AG20443 (cell line): ENCODE results near the gene TBC1D9.
A peak's percentile ranks its signal among the peaks of the same experiment; 100 is the strongest.

ENCODE experiments used
- DNase-seq: peaks from one replicate; pipeline ENCODE4 v3.0.0; 2012; ENCODE audit warnings: low spot score, mixed read lengths

Gene TBC1D9

GRCh38 chr4:140720387-140721304, 35.5 kb downstream of the TBC1D9 start:
- no peak for DNase-seq

- no peak for DNase-seq
Observed at GRCh38 chr4:140719686-140720085, 36.5 kb downstream of the TBC1D9 start.

- peak; percentile 51 for DNase-seq
Observed at GRCh38 chr4:140719022-140719421, 37.2 kb downstream of the TBC1D9 start.

GRCh38 chr4:140718241-140718952, 37.8 kb downstream of the TBC1D9 start:
- peak; percentile 39 for DNase-seq

- DNase-seq, result no peak
Observed at GRCh38 chr4:140717313-140717712, 38.9 kb downstream of the TBC1D9 start.

GRCh38 chr4:140715119-140715518, 41.1 kb downstream of the TBC1D9 start:
- DNase-seq, result no peak

GRCh38 chr4:140711910-140712309, 44.3 kb downstream of the TBC1D9 start:
- no peak for DNase-seq

- DNase-seq, result no peak
Observed at GRCh38 chr4:140710908-140711622, 45.1 kb downstream of the TBC1D9 start.

GRCh38 chr4:140707325-140707724, 48.9 kb downstream of the TBC1D9 start:
- no peak for DNase-seq

GRCh38 chr4:140706665-140707064, 49.5 kb downstream of the TBC1D9 start:
- no peak for DNase-seq

- no peak for DNase-seq
Observed at GRCh38 chr4:140706276-140706625, 49.9 kb downstream of the TBC1D9 start.

GRCh38 chr4:140705625-140706275, 50.4 kb downstream of the TBC1D9 start:
- no peak for DNase-seq

GRCh38 chr4:140704964-140705363, 51.2 kb downstream of the TBC1D9 start:
- no peak for DNase-seq

- DNase-seq, result no peak
Observed at GRCh38 chr4:140704392-140704960, 51.7 kb downstream of the TBC1D9 start.

GRCh38 chr4:140703463-140703862, 52.7 kb downstream of the TBC1D9 start:
- peak; percentile 43 for DNase-seq

- DNase-seq, result no peak
Observed at GRCh38 chr4:140702096-140702757, 54.0 kb downstream of the TBC1D9 start.

GRCh38 chr4:140701071-140701470, 55.1 kb downstream of the TBC1D9 start:
- no peak for DNase-seq

- no peak for DNase-seq
Observed at GRCh38 chr4:140697709-140698560, 58.2 kb downstream of the TBC1D9 start.

GRCh38 chr4:140695483-140695882, 60.7 kb downstream of the TBC1D9 start:
- no peak for DNase-seq

GRCh38 chr4:140693562-140693961, 62.6 kb downstream of the TBC1D9 start:
- no peak for DNase-seq
